ENCODE data around the gene ZNF521. TPM values are rescaled to one million over a fixed set of nuclear protein-coding genes. Genes with fewer than 3 reads are reported as not detected.

Gene ZNF521
- polyA plus RNA-seq, 3 donors = 0.07 to 0.20 TPM; not detected in 1

DNA sequence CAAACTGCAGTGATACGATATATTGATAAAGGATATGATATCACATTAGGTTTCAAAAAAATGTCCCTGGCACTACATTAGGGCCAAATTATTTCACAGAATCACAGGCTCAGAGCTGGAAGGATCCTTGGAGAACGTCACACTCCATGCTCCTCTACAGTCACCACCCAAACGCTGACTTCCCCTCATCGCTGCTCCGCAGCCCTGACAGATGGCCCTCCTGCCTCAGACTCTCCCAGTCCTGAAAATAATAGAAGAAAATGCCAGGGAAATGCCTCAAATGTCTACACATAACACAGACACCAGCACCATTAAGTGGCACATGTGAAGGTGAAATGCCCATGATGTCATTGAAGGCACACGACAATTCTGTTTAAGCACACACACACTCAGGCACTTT is 72.0 kb downstream of the ZNF521 start:
- WGBS (ENCODE audit: insufficient coverage) = 54% methylated on average over 2 of the region's 6 CpGs
- Histone ChIP-seq H2AFZ (ENCODE audit: insufficient read depth, low read depth, low read length, poor library complexity, severe bottlenecking) (no peak overlapping the region), H3K27me3 (ENCODE audit: control insufficient read depth in 2 of 2, insufficient read depth in 2 of 2, low read length in 2 of 2) (no peaks in the 10 kb centered on the region), H3K4me3 (replicated peaks in 1 of 3; ENCODE audit: low read depth in 2 of 3, low read length in 3 of 3) (no peak overlapping the region), H3K4me1 (ENCODE audit: control insufficient read depth in 1 of 2, insufficient read depth in 2 of 2, low read length in 2 of 2) (peaks cover 3 to 10% of the 10 kb centered on the region in 2 donors), H4K20me1 (ENCODE audit: insufficient read depth, low read length) (no peaks in the 10 kb centered on the region), H3K79me2 (ENCODE audit: insufficient read depth, low read length) (no peaks in the 10 kb centered on the region), H3K36me3 (replicated peaks in 1 of 2; ENCODE audit: control insufficient read depth in 1 of 2, insufficient read depth in 2 of 2, low read length in 2 of 2) (no peaks in the 10 kb centered on the region), H3K27ac (ENCODE audit: low read depth in 1 of 2, low read length in 2 of 2) (no peak overlapping the region), H3K9ac (ENCODE audit: insufficient read depth, low read length, poor library complexity, severe bottlenecking) (no peak overlapping the region), H3K4me2 (replicated peaks; ENCODE audit: extremely low read depth, low read length, poor library complexity, severe bottlenecking) (no peak overlapping the region), H3K9me3 (replicated peaks in 1 of 2; ENCODE audit: control insufficient read depth in 1 of 2, insufficient read depth in 1 of 2, low read length in 2 of 2) (no peaks in the 10 kb centered on the region)
- Mint-ChIP-seq H3K4me1 (peaks cover 11% of the 10 kb centered on the region), H3K4me3 (no peak overlapping the region), H3K27me3 (ENCODE audit: low read depth in 3 of 3) (peaks cover 0 to 5% (median 1%) of the 10 kb centered on the region in 3 donors), H3K36me3 (no peaks in the 10 kb centered on the region), H3K9me3 (peaks cover 0 to 3% (median 0%) of the 10 kb centered on the region in 7 donors), H3K27ac (no peak overlapping the region)
- intact Hi-C loops (cut with micrococcal nuclease) = no loop called here
- TF ChIP-seq, protein P1, sequence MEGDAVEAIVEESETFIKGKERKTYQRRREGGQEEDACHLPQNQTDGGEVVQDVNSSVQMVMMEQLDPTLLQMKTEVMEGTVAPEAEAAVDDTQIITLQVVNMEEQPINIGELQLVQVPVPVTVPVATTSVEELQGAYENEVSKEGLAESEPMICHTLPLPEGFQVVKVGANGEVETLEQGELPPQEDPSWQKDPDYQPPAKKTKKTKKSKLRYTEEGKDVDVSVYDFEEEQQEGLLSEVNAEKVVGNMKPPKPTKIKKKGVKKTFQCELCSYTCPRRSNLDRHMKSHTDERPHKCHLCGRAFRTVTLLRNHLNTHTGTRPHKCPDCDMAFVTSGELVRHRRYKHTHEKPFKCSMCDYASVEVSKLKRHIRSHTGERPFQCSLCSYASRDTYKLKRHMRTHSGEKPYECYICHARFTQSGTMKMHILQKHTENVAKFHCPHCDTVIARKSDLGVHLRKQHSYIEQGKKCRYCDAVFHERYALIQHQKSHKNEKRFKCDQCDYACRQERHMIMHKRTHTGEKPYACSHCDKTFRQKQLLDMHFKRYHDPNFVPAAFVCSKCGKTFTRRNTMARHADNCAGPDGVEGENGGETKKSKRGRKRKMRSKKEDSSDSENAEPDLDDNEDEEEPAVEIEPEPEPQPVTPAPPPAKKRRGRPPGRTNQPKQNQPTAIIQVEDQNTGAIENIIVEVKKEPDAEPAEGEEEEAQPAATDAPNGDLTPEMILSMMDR (IDR thresholded peaks at IDR 0.05) = no peak
- DNase-seq = no peak

DNA sequence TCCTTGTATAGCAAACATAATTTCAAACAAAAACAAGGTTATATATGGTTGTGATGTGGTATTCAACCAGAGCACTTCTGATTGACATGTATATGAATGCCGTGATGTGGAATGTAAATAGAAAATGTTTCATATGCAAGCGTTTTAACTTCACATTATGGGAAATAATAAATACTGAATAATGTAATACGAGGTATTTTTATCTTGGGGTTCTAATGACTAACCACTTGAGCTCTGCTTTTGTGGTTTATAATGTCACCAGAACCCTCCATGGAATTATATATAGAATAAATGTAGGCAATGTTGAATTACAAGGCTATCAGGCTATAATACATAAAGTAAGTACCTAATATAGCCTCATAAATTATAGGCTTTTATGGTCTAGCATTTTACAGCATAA is 72.4 kb downstream of the ZNF521 start:
- no peaks in the 10 kb centered on the region for H3K36me3 ChIP-seq (replicated peaks in 1 of 2; ENCODE audit: control insufficient read depth in 1 of 2, insufficient read depth in 2 of 2, low read length in 2 of 2)
- no CpG with 5 or more reads among the region's 3 CpGs for WGBS (ENCODE audit: insufficient coverage)
- H3K27ac ChIP-seq (ENCODE audit: low read depth in 1 of 2, low read length in 2 of 2) = no peak overlapping the region
- H3K27me3 ChIP-seq (ENCODE audit: control insufficient read depth in 2 of 2, insufficient read depth in 2 of 2, low read length in 2 of 2) = no peaks in the 10 kb centered on the region
- H4K20me1 ChIP-seq (ENCODE audit: insufficient read depth, low read length) = no peaks in the 10 kb centered on the region
- no peaks in the 10 kb centered on the region for H3K36me3 Mint-ChIP-seq
- H3K79me2 ChIP-seq (ENCODE audit: insufficient read depth, low read length) = no peaks in the 10 kb centered on the region
- peaks cover 0 to 3% (median 0%) of the 10 kb centered on the region in 7 donors for H3K9me3 Mint-ChIP-seq
- peaks cover 11% of the 10 kb centered on the region for H3K4me1 Mint-ChIP-seq
- no peak overlapping the region for H3K4me3 Mint-ChIP-seq
- H3K4me2 ChIP-seq (replicated peaks; ENCODE audit: extremely low read depth, low read length, poor library complexity, severe bottlenecking) = no peak overlapping the region
- H2AFZ ChIP-seq (ENCODE audit: insufficient read depth, low read depth, low read length, poor library complexity, severe bottlenecking) = no peak overlapping the region
- TF ChIP-seq, protein P1 (IDR thresholded peaks at IDR 0.05) = no peak
- no peak for DNase-seq
- H3K27me3 Mint-ChIP-seq (ENCODE audit: low read depth in 3 of 3) = peaks cover 0 to 5% (median 1%) of the 10 kb centered on the region in 3 donors
- H3K9me3 ChIP-seq (replicated peaks in 1 of 2; ENCODE audit: control insufficient read depth in 1 of 2, insufficient read depth in 1 of 2, low read length in 2 of 2) = no peaks in the 10 kb centered on the region
- peaks cover 3 to 6% of the 10 kb centered on the region in 2 donors for H3K4me1 ChIP-seq (ENCODE audit: control insufficient read depth in 1 of 2, insufficient read depth in 2 of 2, low read length in 2 of 2)
- intact Hi-C loops (cut with micrococcal nuclease) = no loop called here
- no peak overlapping the region for H3K27ac Mint-ChIP-seq
- H3K9ac ChIP-seq (ENCODE audit: insufficient read depth, low read length, poor library complexity, severe bottlenecking) = no peak overlapping the region
- H3K4me3 ChIP-seq (replicated peaks in 1 of 3; ENCODE audit: low read depth in 2 of 3, low read length in 3 of 3) = no peak overlapping the region

Measured in CD14-positive monocyte (primary cell).